GM12891 (cell line): ENCODE data around the gene TMEM215.

Experiments used
- DNase-seq: peaks from one replicate; pipeline ENCODE4 v3.0.0; 2011; ENCODE audit warnings: low spot score; ENCODE audit not compliant: insufficient read length
- FAIRE-seq: peaks from 2 replicates; lab custom pipeline; 2011; peaks lifted over from hg19 to GRCh38; lab: Jason Lieb, UNC
- PAX5 ChIP-seq: IDR thresholded peaks from 2 replicates; pipeline ENCODE4 v1.6.1; 2011; ENCODE audit warnings: low read length, moderate library complexity, mild to moderate bottlenecking; ENCODE audit not compliant: insufficient read depth, severe bottlenecking
- POLR2A ChIP-seq: IDR thresholded peaks from 2 replicates; pipeline ENCODE4 v1.6.1; 2011; ENCODE audit warnings: low read depth, low read length, control low read depth
- POLR2AphosphoS5 ChIP-seq: IDR thresholded peaks from 2 replicates; pipeline ENCODE4 v1.6.1; 2011; ENCODE audit warnings: low read depth, low read length, control low read depth
- POU2F2 ChIP-seq: IDR thresholded peaks from 2 replicates; pipeline ENCODE4 v1.6.1; 2011; ENCODE audit warnings: low read depth, mild to moderate bottlenecking, control low read depth, low read length, moderate library complexity
- SPI1 ChIP-seq: IDR thresholded peaks from 2 replicates; pipeline ENCODE4 v1.6.1; 2011; ENCODE audit warnings: low read depth, low read length, control low read depth
- TAF1 ChIP-seq: IDR thresholded peaks from 2 replicates; pipeline ENCODE4 v1.6.1; 2011; ENCODE audit warnings: low read depth, low read length, control low read depth

TMEM215 gene

DNA sequence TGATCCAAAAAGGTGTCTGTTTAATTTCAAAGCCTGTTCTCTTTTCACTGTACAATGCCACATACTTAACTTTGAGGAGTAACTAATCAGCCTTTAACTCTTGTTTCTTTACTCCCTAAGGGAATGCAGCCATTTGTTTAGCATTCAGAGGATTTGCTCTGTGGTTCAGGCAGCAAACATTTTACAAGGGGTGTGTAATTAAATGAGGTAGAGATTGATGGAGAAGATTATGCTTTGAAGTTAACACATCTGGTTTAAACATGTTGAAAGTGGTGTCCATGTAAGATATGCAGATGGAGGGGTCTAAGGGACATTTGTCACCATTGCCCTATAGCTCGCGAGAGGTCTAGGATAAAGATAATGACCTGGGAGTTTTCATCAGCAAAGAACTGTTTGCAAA, 41.9 kb downstream of the TMEM215 start:
- FAIRE-seq: no peak
- DNase-seq: no peak
- TF ChIP-seq POU2F2 (no peak), SPI1 (no peak), POLR2AphosphoS5 (no peak), TAF1 (no peak), PAX5 (no peak), POLR2A (no peak)

DNA sequence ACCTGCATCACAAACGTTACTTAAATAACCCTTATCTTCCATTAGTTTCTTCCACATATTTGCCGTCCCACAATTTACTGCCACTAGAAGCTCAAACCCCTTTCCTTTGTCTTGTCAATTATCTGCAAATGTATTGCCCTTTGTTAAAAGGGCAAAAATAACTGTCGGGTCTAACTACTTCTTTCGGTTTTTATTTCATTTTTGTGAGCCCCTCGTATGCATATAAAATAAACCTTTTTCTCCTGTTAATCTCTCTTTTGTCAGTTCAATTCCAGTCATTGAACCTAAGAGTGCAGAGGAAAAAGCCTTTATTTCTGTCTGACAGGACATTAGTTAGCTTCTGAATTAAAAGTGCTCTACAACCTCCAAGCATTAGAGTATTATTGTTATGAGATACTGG, 45.5 kb downstream of the TMEM215 start:
- TF ChIP-seq TAF1 (no peak), PAX5 (no peak), POLR2A (no peak), POU2F2 (no peak), SPI1 (no peak), POLR2AphosphoS5 (no peak)
- DNase-seq (no peak), FAIRE-seq (no peak)

DNA sequence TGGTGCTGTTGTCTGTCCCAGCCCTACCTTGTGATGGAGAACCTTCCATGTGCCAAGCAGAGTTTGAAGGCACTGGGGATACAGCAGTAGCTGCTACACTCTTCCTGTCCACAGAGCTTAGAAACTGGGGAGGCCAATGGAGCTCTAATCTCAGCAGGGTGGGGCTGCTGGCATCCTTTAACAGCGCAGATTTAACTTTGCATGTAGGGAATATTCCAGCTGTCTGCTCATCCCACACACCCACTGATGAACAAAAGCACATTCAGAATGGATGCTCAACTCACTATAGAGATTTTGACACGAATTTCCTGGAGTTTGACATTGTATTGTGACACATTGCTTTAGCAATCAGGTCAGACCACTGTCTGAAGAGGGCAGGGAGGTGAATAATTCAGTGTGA, 49.0 kb downstream of the TMEM215 start:
- DNase-seq: no peak
- TF ChIP-seq TAF1 (no peak), POLR2AphosphoS5 (no peak)
- FAIRE-seq: no peak
